Activated B cell treated with CpG ODN at 0.5 μM for 24 hours (primary cell): ENCODE measurements around the gene SLC25A51. TPM values are rescaled to one million over a fixed set of nuclear protein-coding genes. Genes with fewer than 3 reads are reported as not detected.

ENCODE experiments used
- ATAC-seq: fragments of 200-7000 bp; cut with Tn5 transposase; one replicate; pipeline ENCODE4 v1.10.0; 2021; ENCODE audit warnings: low read depth, mild to moderate bottlenecking, moderate library complexity
- CTCF ChIA-PET: fragments of 350-600 bp; sonication (Branson Sonifier 250); formaldehyde crosslinking; loops from one replicate; lab custom pipeline; 2021; ENCODE audit warnings: antibody characterized with exemption; lab: Charles Lee
- POLR2A ChIA-PET: fragments of 350-600 bp; sonication (Branson Sonifier 250); formaldehyde crosslinking; loops from one replicate; lab custom pipeline; 2021; ENCODE audit warnings: antibody characterized with exemption; lab: Charles Lee
- DNase-seq: peaks from one replicate; pipeline ENCODE4 v3.0.0; 2022
- H3K27ac Mint-ChIP-seq: one replicate; pipeline ENCODE4 v1.8.0; 2020; ENCODE audit warnings: mixed read lengths
- H3K27me3 Mint-ChIP-seq: one replicate; pipeline ENCODE4 v1.8.0; 2021; ENCODE audit warnings: mixed read lengths
- H3K36me3 Mint-ChIP-seq: one replicate; pipeline ENCODE4 v1.8.0; 2021; ENCODE audit warnings: low read depth, mixed read lengths
- H3K4me1 Mint-ChIP-seq: one replicate; pipeline ENCODE4 v1.8.0; 2021; ENCODE audit warnings: mixed read lengths
- H3K4me3 Mint-ChIP-seq: one replicate; pipeline ENCODE4 v1.8.0; 2020; ENCODE audit warnings: mild to moderate bottlenecking, mixed read lengths
- H3K9me3 Mint-ChIP-seq: one replicate; pipeline ENCODE4 v1.8.0; 2020; ENCODE audit warnings: mixed read lengths
- CTCF ChIP-seq: fragments of 200-600 bp; IDR thresholded peaks from one replicate; pipeline ENCODE4 v1.8.0; 2022; ENCODE audit warnings: antibody characterized with exemption, mild to moderate bottlenecking
- intact Hi-C: fragments of 100-400 bp; cut with micrococcal nuclease; formaldehyde crosslinking; loops from one replicate; pipeline ENCODE4 v1.15.1; 2024
- total RNA-seq: library from RNA; stranded (reverse); gene quantifications from 2 replicates; pipeline ENCODE4 v1.2.3, GENCODE V29; 2022

The SLC25A51 gene
- 30.5 and 33.9 TPM in 2 replicates for total RNA-seq

DNA sequence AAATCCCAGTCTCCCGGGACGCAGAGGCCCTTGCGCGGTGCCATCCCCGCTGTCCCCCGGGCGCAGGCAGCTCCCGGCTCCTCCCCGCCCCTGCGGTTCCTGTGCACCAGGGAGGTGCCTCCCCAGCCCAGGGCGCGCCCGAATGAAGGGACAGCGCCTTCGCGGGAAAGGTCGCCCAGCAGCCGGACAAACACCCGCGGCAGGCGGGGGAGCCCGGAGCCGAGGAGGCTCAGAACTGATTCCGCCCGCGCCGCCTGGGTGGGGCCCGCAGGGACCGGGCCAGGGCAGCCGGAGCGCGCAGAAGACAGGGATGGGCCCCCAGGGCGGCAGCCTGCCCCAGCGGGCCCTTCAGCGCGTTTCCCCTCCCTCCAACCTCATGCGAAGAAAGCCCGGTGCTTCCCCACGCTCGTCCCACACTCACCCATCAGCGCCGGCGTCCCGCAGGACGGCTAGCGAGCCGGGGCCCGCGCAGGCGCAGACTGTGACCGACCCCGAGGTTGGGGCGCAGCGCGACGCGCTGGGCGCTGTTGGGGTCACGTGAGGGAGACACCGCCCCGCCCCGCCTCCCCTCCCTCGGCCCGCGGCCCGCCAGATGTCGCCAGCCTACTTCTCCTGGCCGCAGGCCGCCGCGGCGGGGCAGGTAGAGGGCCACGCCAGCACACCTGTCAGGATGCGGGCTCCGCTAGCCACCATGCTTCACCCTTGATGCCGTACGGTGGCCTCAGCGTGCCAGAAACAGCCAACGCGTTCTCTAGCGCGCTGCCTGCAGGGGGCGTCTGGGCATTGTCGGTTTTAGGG, at the start of gene SLC25A51:
Gene SLC25A51 (minus strand): TSS at position 481 of the 798 bp plus-strand sequence. CDS start 15,577 bp downstream, outside the sequence.
- H3K4me1 Mint-ChIP-seq, result peaks cover 24% of the 10 kb centered on the region
- H3K27me3 Mint-ChIP-seq, result no peaks in the 10 kb centered on the region
- ChIA-PET CTCF (interaction anchor here (2.4 kb wide), 1 partner anchor 10 kb away, joined by 8 read pairs; no protein-coding TSS in a partner anchor), POLR2A (interaction anchor here (0.9 to 1.5 kb wide), 6 partner anchors 9 to 311 kb away, joined by 3 to 8 read pairs (median 4); partner anchors contain the start of genes DCAF10, EXOSC3 and TOMM5)
- no peaks in the 10 kb centered on the region for H3K9me3 Mint-ChIP-seq
- intact Hi-C loops, result loop anchor here (1.0 to 10.0 kb wide), 11 partner anchors 50 to 1502 kb away; partner anchors contain the start of genes ALDH1B1, DCAF10, EXOSC3 and RNF38
- peaks cover 11% of the 10 kb centered on the region for H3K36me3 Mint-ChIP-seq
- H3K4me3 Mint-ChIP-seq, result peak within 1 kb of the TSS; percentile 85
- no peak for TF ChIP-seq CTCF
- peak within 1 kb of the TSS; percentile 92 for H3K27ac Mint-ChIP-seq
- peak; percentile 98 for DNase-seq
- ATAC-seq, result peak; percentile 82

- Mint-ChIP-seq H3K36me3 (no peaks in the 10 kb centered on the region), H3K27ac (peak overlapping the region; percentile 72), H3K4me3 (no peak overlapping the region), H3K9me3 (no peaks in the 10 kb centered on the region), H3K4me1 (peaks cover 21% of the 10 kb centered on the region), H3K27me3 (no peaks in the 10 kb centered on the region)
- DNase-seq, result no peak
- CTCF ChIA-PET, result no interaction called here
- no peak for TF ChIP-seq CTCF
- intact Hi-C loops, result no loop called here
- POLR2A ChIA-PET, result no interaction called here
- ATAC-seq, result no peak
Observed at GRCh38 chr9:37953206-37953774, 49.4 kb upstream of the SLC25A51 start.

GRCh38 chr9:37952731-37953130, 48.8 kb upstream of the SLC25A51 start:
- Mint-ChIP-seq H3K36me3 (no peaks in the 10 kb centered on the region), H3K27me3 (no peaks in the 10 kb centered on the region), H3K27ac (no peak overlapping the region), H3K9me3 (no peaks in the 10 kb centered on the region), H3K4me1 (peaks cover 21% of the 10 kb centered on the region), H3K4me3 (no peak overlapping the region)
- intact Hi-C loops, result no loop called here
- CTCF ChIA-PET, result no interaction called here
- no peak for DNase-seq
- TF ChIP-seq CTCF, result no peak
- no peak for ATAC-seq
- POLR2A ChIA-PET, result no interaction called here

- no peaks in the 10 kb centered on the region for H3K36me3 Mint-ChIP-seq
- ATAC-seq (no peak), DNase-seq (no peak)
- H3K4me3 Mint-ChIP-seq, result no peak overlapping the region
- no peak for TF ChIP-seq CTCF
- intact Hi-C loops, result no loop called here
- ChIA-PET POLR2A (no interaction called here), CTCF (no interaction called here)
- no peak overlapping the region for H3K27ac Mint-ChIP-seq
- peaks cover 21% of the 10 kb centered on the region for H3K4me1 Mint-ChIP-seq
- H3K27me3 Mint-ChIP-seq, result no peaks in the 10 kb centered on the region
- H3K9me3 Mint-ChIP-seq, result no peaks in the 10 kb centered on the region
Observed at GRCh38 chr9:37951671-37952449, 47.9 kb upstream of the SLC25A51 start.
